Body of pancreas (tissue), 4 donors: ENCODE measurements around the gene DLG2. TPM values are rescaled to one million over a fixed set of nuclear protein-coding genes. Genes with fewer than 3 reads are reported as not detected.

Source experiments
- ATAC-seq: fragments of 150-250 bp; one replicate; pipeline ENCODE4 v1.9.1; 2016
- DNase-seq, 4 donors: peaks; one replicate each; pipeline ENCODE4 v3.0.0-alpha.2; 2019
- H3K27ac ChIP-seq, 4 donors: fragments of 200-600 bp; sonication (generic); 1 replicate in 3 of 4; 2 replicates in 1 of 4; pipeline versions ENCODE4 v1.5.1 to v1.6.1; 2016 to 2019; ENCODE audit warnings: mild to moderate bottlenecking in 1 of 4, mixed read lengths in 1 of 4, moderate library complexity in 1 of 4
- H3K27me3 ChIP-seq, 2 donors: fragments of 200-600 bp; sonication (generic); one replicate each; pipeline ENCODE4 v1.6.0; 2016; ENCODE audit warnings: mild to moderate bottlenecking in 1 of 2
- H3K36me3 ChIP-seq, 2 donors: fragments of 200-600 bp; sonication (generic); replicated peaks in 1 of 2; 2 replicates each; pipeline ENCODE4 v1.5.1; 2016; ENCODE audit warnings: low read depth in 2 of 2; ENCODE audit not compliant: insufficient read depth in 1 of 2
- H3K4me1 ChIP-seq: fragments of 200-600 bp; sonication (generic); one replicate; pipeline ENCODE4 v1.6.0; 2016
- H3K4me3 ChIP-seq, 2 donors: fragments of 200-600 bp; sonication (generic); 1 replicate in 1 of 2; 2 replicates in 1 of 2; pipeline ENCODE4 v1.5.1; 2016 to 2019
- H3K9me3 ChIP-seq, 3 donors: fragments of 200-600 bp; sonication (generic); 1 replicate in 2 of 3; 2 replicates in 1 of 3; pipeline ENCODE4 v1.5.1; 2016
- POLR2A ChIP-seq, 3 donors: fragments of 450-650 bp; IDR thresholded peaks; one replicate each; pipeline ENCODE4 v1.6.1; 2016; ENCODE audit warnings: antibody characterized with exemption in 3 of 3, mild to moderate bottlenecking in 2 of 3
- WGBS, 2 donors: methylation state at CpG; one replicate each; pipeline ENCODE4 v1.1.5; 2017; 5-methylcytosine and 5-hydroxymethylcytosine counted together
- intact Hi-C: fragments of 100-400 bp; cut with DNase I; formaldehyde crosslinking; loops from one replicate; pipeline ENCODE4 v1.15.1; 2023
- total RNA-seq, 2 donors: library from RNA; depleted of rRNA; stranded (reverse); fragments of >200 nt; gene quantifications; one replicate each; pipeline ENCODE4 v1.1.0, GENCODE V29; 2016
- TF ChIP-seq, protein P1 (sequence below), 7 experiments: fragments of 450-650 bp in 4 of 7; fragments of 200-600 bp in 3 of 7; sonication (generic) in 3 of 7; IDR thresholded peaks; one replicate each; pipeline ENCODE4 v1.5.1; 2016 to 2019; ENCODE audit warnings: antibody characterized with exemption in 7 of 7

The DLG2 gene
- total RNA-seq, 2 donors from 2014 or later: 6.0 to 13.2 TPM

DNA sequence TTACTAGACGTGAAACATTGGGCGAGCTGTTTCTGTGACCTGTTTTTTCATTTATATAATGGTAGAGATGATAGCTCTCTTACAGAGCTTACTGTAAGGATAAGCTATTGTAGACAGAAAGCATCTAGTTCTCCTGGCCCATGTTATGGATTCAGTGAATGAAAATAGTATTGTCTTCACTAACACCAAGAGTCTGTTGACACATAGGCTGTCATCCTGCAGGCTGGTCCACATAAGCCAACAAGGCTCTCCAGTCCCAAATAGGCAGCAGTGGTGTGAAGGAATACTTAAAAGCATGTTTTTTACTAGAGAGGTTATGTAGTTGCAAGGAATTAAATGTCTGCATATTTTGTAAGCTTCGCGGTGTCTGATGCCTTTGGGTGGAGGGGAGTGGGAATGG, 1963.2 kb downstream of the DLG2 start:
- WGBS, 2 donors: 95 to 97% methylated on average over 4 of the region's 4 CpGs
- Histone ChIP-seq H3K9me3 (no peaks in the 10 kb centered on the region), H3K4me3 (no peak overlapping the region), H3K4me1 (peaks cover 4% of the 10 kb centered on the region), H3K27me3 (no peaks in the 10 kb centered on the region), H3K27ac (no peak overlapping the region), H3K36me3 (no peaks in the 10 kb centered on the region)
- ATAC-seq (no peak), DNase-seq (no peak)
- intact Hi-C loops: no loop called here
- TF ChIP-seq POLR2A (IDR thresholded peaks at IDR 0.05): no peak
- TF ChIP-seq, protein P1, sequence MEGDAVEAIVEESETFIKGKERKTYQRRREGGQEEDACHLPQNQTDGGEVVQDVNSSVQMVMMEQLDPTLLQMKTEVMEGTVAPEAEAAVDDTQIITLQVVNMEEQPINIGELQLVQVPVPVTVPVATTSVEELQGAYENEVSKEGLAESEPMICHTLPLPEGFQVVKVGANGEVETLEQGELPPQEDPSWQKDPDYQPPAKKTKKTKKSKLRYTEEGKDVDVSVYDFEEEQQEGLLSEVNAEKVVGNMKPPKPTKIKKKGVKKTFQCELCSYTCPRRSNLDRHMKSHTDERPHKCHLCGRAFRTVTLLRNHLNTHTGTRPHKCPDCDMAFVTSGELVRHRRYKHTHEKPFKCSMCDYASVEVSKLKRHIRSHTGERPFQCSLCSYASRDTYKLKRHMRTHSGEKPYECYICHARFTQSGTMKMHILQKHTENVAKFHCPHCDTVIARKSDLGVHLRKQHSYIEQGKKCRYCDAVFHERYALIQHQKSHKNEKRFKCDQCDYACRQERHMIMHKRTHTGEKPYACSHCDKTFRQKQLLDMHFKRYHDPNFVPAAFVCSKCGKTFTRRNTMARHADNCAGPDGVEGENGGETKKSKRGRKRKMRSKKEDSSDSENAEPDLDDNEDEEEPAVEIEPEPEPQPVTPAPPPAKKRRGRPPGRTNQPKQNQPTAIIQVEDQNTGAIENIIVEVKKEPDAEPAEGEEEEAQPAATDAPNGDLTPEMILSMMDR (IDR thresholded peaks at IDR 0.05): no peak

DNA sequence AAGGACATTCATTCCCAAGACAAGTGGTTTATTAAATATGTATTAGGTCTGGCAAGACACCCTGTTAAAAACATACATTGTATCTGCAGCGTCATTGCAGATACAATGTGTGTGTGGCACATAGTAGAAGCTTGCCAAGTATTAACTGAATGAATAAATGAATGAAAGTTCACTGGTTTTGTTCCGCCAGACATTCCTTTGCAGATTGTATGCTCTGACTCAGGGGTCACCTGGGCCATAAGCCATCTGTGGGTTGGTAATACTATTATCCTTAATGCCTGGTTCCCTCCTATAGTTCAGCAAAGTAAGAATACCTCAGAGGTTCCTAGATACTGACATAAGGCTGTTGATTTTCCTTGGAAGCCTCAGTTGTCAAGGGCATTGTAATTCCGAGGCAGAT, 1963.7 kb downstream of the DLG2 start:
- no peaks in the 10 kb centered on the region for H3K36me3 ChIP-seq
- intact Hi-C loops: no loop called here
- no peak for DNase-seq
- H3K27me3 ChIP-seq: no peaks in the 10 kb centered on the region
- WGBS, 2 donors: 63 to 72% methylated on average over 3 of the region's 3 CpGs
- TF ChIP-seq, protein P1 (IDR thresholded peaks at IDR 0.05): no peak
- no peak for TF ChIP-seq POLR2A (IDR thresholded peaks at IDR 0.05)
- H3K4me1 ChIP-seq: peaks cover 4% of the 10 kb centered on the region
- no peaks in the 10 kb centered on the region for H3K9me3 ChIP-seq
- no peak overlapping the region for H3K27ac ChIP-seq
- no peak overlapping the region for H3K4me3 ChIP-seq
- ATAC-seq: no peak

DNA sequence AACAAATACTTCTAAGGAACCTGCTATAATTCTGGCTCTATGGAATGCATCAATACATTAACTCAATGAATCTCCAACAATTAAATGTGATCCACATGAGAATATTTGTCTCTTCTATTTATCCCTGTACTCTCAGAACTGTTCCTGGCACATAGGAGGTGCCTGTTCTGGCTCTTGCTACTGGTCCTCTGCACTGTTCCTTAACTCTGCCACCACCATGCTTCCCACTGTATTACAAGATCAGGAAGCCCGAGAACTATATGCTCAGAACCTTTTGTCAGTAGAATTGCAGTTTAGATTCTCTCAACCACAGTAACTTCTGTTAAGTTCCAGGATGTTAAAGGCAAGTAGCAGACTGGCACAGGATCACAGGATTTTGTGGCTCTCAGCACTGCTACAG, 1964.7 kb downstream of the DLG2 start:
- Histone ChIP-seq H3K36me3 (no peaks in the 10 kb centered on the region), H3K27ac (no peak overlapping the region), H3K4me1 (peaks cover 4% of the 10 kb centered on the region), H3K27me3 (no peaks in the 10 kb centered on the region), H3K9me3 (no peaks in the 10 kb centered on the region), H3K4me3 (no peak overlapping the region)
- TF ChIP-seq, protein P1 (IDR thresholded peaks at IDR 0.05): no peak
- TF ChIP-seq POLR2A (IDR thresholded peaks at IDR 0.05): no peak
- DNase-seq (no peak), ATAC-seq (no peak)
- 90% methylated on average over 1 of the region's 1 CpG for WGBS, 2 donors
- intact Hi-C loops: no loop called here

DNA sequence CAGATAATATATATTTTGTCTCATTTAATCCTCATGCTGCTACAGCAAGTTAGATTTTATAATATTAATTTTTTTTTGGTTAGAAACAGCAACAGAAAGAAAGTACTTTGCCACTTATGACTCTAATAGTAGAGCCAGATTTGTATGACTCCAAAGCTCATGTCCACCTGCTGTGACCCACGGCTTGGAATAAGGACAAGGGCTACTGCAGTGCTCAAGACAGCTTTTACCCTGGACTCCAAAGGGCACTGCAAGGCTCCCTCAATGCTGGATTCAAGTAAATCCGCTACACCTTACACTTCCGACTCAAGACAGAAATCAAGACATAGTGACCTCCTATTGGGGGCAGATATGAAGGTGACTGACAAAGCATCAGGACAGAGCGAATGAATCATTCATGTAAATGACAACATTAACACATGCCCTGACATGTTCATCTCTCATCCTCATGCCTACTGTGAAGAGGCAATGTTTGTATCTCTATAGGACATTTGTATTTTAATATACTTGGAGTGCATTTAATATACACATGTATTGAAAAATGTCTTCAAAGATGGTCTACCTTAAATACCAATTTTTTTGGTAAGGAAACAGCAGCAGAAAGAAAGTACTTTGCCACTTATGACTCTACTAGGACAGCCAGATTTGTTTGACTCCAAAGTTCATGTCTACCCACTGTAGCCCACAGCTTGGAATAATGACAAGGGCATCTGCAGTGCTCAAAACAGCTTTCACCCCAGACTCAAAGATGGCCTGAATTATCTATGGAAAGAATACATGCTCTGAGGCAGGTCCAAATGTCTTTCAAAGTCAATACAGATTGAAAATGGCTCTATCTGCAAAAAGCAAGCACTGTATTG, 1965.4 kb downstream of the DLG2 start:
- intact Hi-C loops: no loop called here
- ATAC-seq (no peak), DNase-seq (no peak)
- peaks cover 4% of the 10 kb centered on the region for H3K4me1 ChIP-seq
- no peaks in the 10 kb centered on the region for H3K36me3 ChIP-seq
- no peaks in the 10 kb centered on the region for H3K9me3 ChIP-seq
- H3K4me3 ChIP-seq: no peak overlapping the region
- no peak overlapping the region for H3K27ac ChIP-seq
- 87 to 92% methylated on average over 4 of the region's 4 CpGs for WGBS, 2 donors
- no peaks in the 10 kb centered on the region for H3K27me3 ChIP-seq
- TF ChIP-seq, protein P1 (IDR thresholded peaks at IDR 0.05): no peak
- TF ChIP-seq POLR2A (IDR thresholded peaks at IDR 0.05): no peak

DNA sequence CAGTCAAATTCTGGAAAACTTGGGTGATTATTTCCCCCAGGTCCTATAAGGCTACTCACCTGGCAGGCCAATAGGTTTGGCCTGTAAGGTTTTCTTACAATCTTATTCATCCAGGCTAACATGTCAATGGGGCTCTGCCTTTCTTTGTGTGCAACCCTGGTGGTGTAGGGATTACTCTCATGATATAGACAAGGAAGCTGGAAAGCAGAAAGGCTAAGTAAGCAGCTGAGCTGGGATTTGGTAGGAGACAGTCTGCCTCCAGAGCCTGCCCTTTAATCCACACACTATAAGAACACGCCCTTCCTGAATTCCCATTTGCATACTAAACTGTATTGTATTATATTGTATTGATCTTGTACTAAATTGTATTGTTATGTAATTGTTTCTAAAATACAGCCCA, 1967.7 kb downstream of the DLG2 start:
- no peaks in the 10 kb centered on the region for H3K36me3 ChIP-seq
- H3K27me3 ChIP-seq: no peaks in the 10 kb centered on the region
- DNase-seq: no peak
- H3K9me3 ChIP-seq: no peaks in the 10 kb centered on the region
- no peak overlapping the region for H3K4me3 ChIP-seq
- no peak for ATAC-seq
- peaks cover 4% of the 10 kb centered on the region for H3K4me1 ChIP-seq
- H3K27ac ChIP-seq: no peak overlapping the region
- intact Hi-C loops: no loop called here
- WGBS, 2 donors: 92 to 94% methylated on average over 1 of the region's 1 CpG
- TF ChIP-seq POLR2A (IDR thresholded peaks at IDR 0.05): no peak
- TF ChIP-seq, protein P1 (IDR thresholded peaks at IDR 0.05): no peak
